ENCODE measurements around the gene HES7. TPM values are rescaled to one million over a fixed set of nuclear protein-coding genes. Genes with fewer than 3 reads are reported as not detected.

The HES7 gene
- total and polyA plus RNA-seq, 10 donors: 0.04 to 0.67 (median 0.41) TPM; not detected in 5

DNA sequence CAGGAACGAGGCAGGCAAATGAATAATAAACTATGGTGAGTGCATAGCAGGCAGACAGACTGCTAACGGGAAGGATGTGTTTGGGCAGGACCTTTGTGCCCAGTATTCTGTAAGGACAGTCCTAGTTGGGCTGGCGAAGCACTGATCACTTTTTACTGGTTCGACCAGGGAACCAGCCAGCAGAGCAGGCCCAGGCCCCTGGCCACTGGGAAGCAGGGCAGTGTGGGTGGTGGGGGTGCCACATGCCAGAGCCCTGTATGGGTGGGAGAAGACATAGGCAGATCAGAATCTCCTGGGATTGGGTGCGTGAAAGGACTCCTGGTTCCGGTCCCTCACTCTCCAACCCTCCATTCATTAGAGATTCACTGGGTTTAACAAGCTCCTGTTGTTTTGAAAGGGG lies 42.8 kb upstream of the HES7 start:
- no peaks in the 10 kb centered on the region for H3K27me3 ChIP-seq (replicated peaks in 1 of 7)
- intact Hi-C loops (cut with DNase I; ENCODE audit: low total_unique reads): no loop called here
- peaks cover 0 to under 1% (median under 1%) of the 10 kb centered on the region in 6 donors for H3K36me3 ChIP-seq
- no peak for DNase-seq
- WGBS, 5 donors: 94 to 99% (median 96%) methylated on average over 6 of the region's 6 CpGs
- peaks cover 17 to 38% (median 28%) of the 10 kb centered on the region in 6 donors for H3K4me1 ChIP-seq
- H3K9me3 ChIP-seq: no peaks in the 10 kb centered on the region
- H3K27ac ChIP-seq: no peak overlapping the region
- no peak for TF ChIP-seq POLR2AphosphoS5 (IDR thresholded peaks at IDR 0.05)
- TF ChIP-seq CTCF (IDR thresholded peaks at IDR 0.05 in 8 of 11, conservative IDR thresholded peaks at IDR 0.05 in 3 of 11): no peak
- TF ChIP-seq POLR2A (IDR thresholded peaks at IDR 0.05): no peak
- H3K4me3 ChIP-seq: no peak overlapping the region

GRCh38 chr17:8164815-8165131 lies 40.9 kb upstream of the HES7 start:
- H3K27ac ChIP-seq: peak overlapping the region; percentile 98 to 100 (median 100)

GRCh38 chr17:8163978-8164814 lies 40.3 kb upstream of the HES7 start:
- Histone ChIP-seq H3K4me1 (peaks cover 28 to 60% (median 51%) of the 10 kb centered on the region in 6 donors), H3K9me3 (no peaks in the 10 kb centered on the region), H3K36me3 (peaks cover 0 to 26% (median 23%) of the 10 kb centered on the region in 6 donors), H3K27ac (peak overlapping the region; percentile 98 to 100 (median 100)), H3K4me3 (peak overlapping the region in 4 of 8 donors; percentile 10 to 96 (median 48)), H3K27me3 (replicated peaks in 1 of 7) (no peaks in the 10 kb centered on the region)
- DNase-seq: peak; percentile 94
- TF ChIP-seq POLR2A (IDR thresholded peaks at IDR 0.05) (peak in 1 of 3 donors; percentile 2), POLR2AphosphoS5 (IDR thresholded peaks at IDR 0.05) (peak; percentile 74 to 86 (median 83)), CTCF (IDR thresholded peaks at IDR 0.05 in 8 of 11, conservative IDR thresholded peaks at IDR 0.05 in 3 of 11) (no peak)
- WGBS, 5 donors: 21 to 31% (median 23%) methylated on average over 10 to 13 of the region's 13 CpGs
- intact Hi-C loops (cut with DNase I; ENCODE audit: low total_unique reads): no loop called here

More at GRCh38 chr17:8164815-8165131, 40.9 kb upstream of the HES7 start:
- Histone ChIP-seq H3K4me3 (peak overlapping the region in 3 of 8 donors; percentile 10 to 96 (median 86)), H3K36me3 (peaks cover 0 to 20% (median 17%) of the 10 kb centered on the region in 6 donors), H3K27me3 (replicated peaks in 1 of 7) (no peaks in the 10 kb centered on the region), H3K9me3 (no peaks in the 10 kb centered on the region), H3K4me1 (peaks cover 28 to 54% (median 46%) of the 10 kb centered on the region in 6 donors)
- 53 to 78% (median 60%) methylated on average over 6 of the region's 6 CpGs for WGBS, 5 donors
- TF ChIP-seq POLR2AphosphoS5 (IDR thresholded peaks at IDR 0.05) (no peak), CTCF (IDR thresholded peaks at IDR 0.05 in 8 of 11, conservative IDR thresholded peaks at IDR 0.05 in 3 of 11) (no peak), POLR2A (IDR thresholded peaks at IDR 0.05) (no peak)
- DNase-seq: no peak
- intact Hi-C loops (cut with DNase I; ENCODE audit: low total_unique reads): no loop called here

All from spleen (tissue), 11 donors.